Kidney (tissue), 14 donors: ENCODE data around the gene PKDREJ. TPM values are rescaled to one million over a fixed set of nuclear protein-coding genes. Genes with fewer than 3 reads are reported as not detected.

Experiments used
- DNase-seq, 5 donors: peaks; one replicate each; pipeline ENCODE4 v3.0.0-alpha.2; 2013 to 2020
- FAIRE-seq: peaks from 2 replicates; lab custom pipeline; 2012; peaks lifted over from hg19 to GRCh38; lab: Jason Lieb, UNC
- H3K27ac ChIP-seq, 2 donors: one replicate each; pipeline ENCODE4 v1.7.0; 2013; ENCODE audit warnings: low read depth in 2 of 2, low read length in 2 of 2, inconsistent platforms in 1 of 2
- H3K27me3 ChIP-seq: one replicate; pipeline ENCODE4 v1.7.1; 2013; ENCODE audit warnings: low read length, inconsistent platforms; ENCODE audit not compliant: control insufficient read depth, insufficient read depth
- H3K36me3 ChIP-seq, 3 donors: one replicate each; pipeline versions ENCODE4 v1.7.0 to v1.7.1; 2013; ENCODE audit warnings: low read length in 3 of 3, control low read depth in 1 of 3, inconsistent platforms in 1 of 3; ENCODE audit not compliant: insufficient read depth in 3 of 3, control insufficient read depth in 2 of 3
- H3K4me1 ChIP-seq, 3 donors: one replicate each; pipeline versions ENCODE4 v1.7.0 to v1.7.1; 2013; ENCODE audit warnings: low read length in 3 of 3, inconsistent platforms in 1 of 3, low read depth in 1 of 3; ENCODE audit not compliant: control insufficient read depth in 2 of 3, insufficient read depth in 2 of 3
- H3K4me3 ChIP-seq, 3 donors: one replicate each; pipeline versions ENCODE4 v1.7.0 to v1.8.1; 2013; ENCODE audit warnings: low read length in 3 of 3, control low read depth in 1 of 3, inconsistent platforms in 1 of 3
- H3K9ac ChIP-seq, 3 donors: one replicate each; pipeline versions ENCODE4 v1.7.0 to v1.7.1; 2013; ENCODE audit warnings: low read length in 3 of 3, control low read depth in 1 of 3, inconsistent platforms in 1 of 3
- H3K9me3 ChIP-seq, 3 donors: one replicate each; pipeline versions ENCODE4 v1.7.0 to v1.7.1; 2013; ENCODE audit warnings: low read length in 3 of 3, control low read depth in 1 of 3, inconsistent platforms in 1 of 3; ENCODE audit not compliant: control insufficient read depth in 2 of 3, insufficient read depth in 1 of 3
- CTCF ChIP-seq: IDR thresholded peaks from 3 replicates; pipeline ENCODE4 v1.5.1; 2012; ENCODE audit warnings: mild to moderate bottlenecking, moderate library complexity, borderline replicate concordance; ENCODE audit not compliant: insufficient read depth; ENCODE audit errors: extremely low read depth
- intact Hi-C: fragments of 100-400 bp; cut with DNase I; formaldehyde crosslinking; loops from one replicate; pipeline ENCODE4 v1.11.1; 2022
- polyA plus RNA-seq: library from polyadenylated mRNA; stranded (reverse); fragments of 350-450 nt; fragmentation: Illumina TruSeq; extraction: RNeasy Lipid Tissue Mini Kit (QIAGEN cat#74804); gene quantifications from one replicate; pipeline ENCODE4 v1.2.3, GENCODE V29; 2014; ENCODE audit warnings: low read depth, low replicate concordance; ENCODE audit not compliant: insufficient read depth
- total RNA-seq: library from RNA; stranded (reverse); fragmentation: NEBNext Ultra II Directional; extraction: Animal tissue kit (Norgen Biotek cat#: 25700); gene quantifications from one replicate; pipeline ENCODE4 v1.2.1, GENCODE V29; 2021
- donor health status: control.
- donor health status: control.
- donor health status: control.
- donor health status: control.
- donor health status: control.
- donor health status: DM: yes; HTN: yes; CAD: no.
- donor health status: Normal renal cell carcinoma (clear cell type).

Gene PKDREJ
- total and polyA plus RNA-seq, 2 donors from 2014 or later = 0.06 to 0.15 TPM

DNA sequence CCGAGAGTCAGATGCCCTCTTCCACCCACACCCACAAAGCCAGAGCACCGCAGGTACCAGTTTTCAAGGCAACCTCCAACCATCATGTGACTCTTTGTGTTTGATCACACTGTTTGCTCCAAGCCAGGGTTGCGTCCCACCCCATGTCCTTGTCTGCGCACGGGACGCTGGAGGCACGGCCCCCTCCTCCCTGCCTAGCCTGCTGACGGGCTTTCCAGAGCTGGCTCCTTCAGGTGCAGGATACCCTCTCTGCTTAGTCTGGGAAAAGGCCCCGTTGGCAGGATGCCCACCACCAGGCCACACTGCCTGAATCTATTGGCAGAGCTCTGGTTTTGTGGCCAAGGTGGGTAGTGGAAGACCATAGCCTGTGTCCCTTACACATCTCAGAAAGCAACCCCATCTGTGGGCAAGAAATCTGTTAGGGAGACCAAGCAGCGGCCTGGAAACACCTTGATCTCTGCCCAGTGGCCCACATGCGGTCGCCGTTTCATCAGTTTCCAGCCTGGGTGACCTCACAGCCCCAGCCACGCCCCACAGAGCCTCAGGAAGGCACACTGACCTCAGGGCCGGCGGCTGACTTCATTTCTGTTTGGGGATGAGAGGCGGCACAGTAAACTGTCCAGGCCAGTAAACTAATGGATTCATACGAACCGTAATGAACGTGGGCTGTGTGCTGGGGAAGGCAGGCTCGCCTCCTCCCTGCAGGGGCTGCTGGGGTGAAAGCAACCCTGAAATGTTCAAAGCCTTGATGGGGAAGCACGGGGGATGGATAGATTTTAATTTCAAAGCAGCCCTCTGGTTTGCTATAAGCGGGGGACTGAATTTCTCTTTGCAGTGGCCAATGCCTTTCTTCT lies 38.9 kb downstream of the PKDREJ start:
- no peak for TF ChIP-seq CTCF
- H3K27me3 ChIP-seq = no peaks in the 10 kb centered on the region
- H3K27ac ChIP-seq = no peak overlapping the region
- intact Hi-C loops = no loop called here
- H3K9ac ChIP-seq = no peak overlapping the region
- DNase-seq (no peak), FAIRE-seq (no peak)
- peaks cover 12 to 44% (median 25%) of the 10 kb centered on the region in 3 donors for H3K36me3 ChIP-seq
- no peak overlapping the region for H3K4me3 ChIP-seq
- no peaks in the 10 kb centered on the region for H3K4me1 ChIP-seq
- no peaks in the 10 kb centered on the region for H3K9me3 ChIP-seq

- TF ChIP-seq CTCF = no peak
- Histone ChIP-seq H3K9ac (no peak overlapping the region), H3K36me3 (peaks cover 12 to 63% (median 33%) of the 10 kb centered on the region in 3 donors), H3K4me3 (no peak overlapping the region), H3K4me1 (no peaks in the 10 kb centered on the region), H3K9me3 (no peaks in the 10 kb centered on the region), H3K27me3 (no peaks in the 10 kb centered on the region), H3K27ac (no peak overlapping the region)
- FAIRE-seq (no peak), DNase-seq (no peak)
- intact Hi-C loops = no loop called here
Measured at GRCh38 chr22:46220921-46221320, 42.2 kb downstream of the PKDREJ start.

GRCh38 chr22:46219636-46220035 lies 43.5 kb downstream of the PKDREJ start:
- intact Hi-C loops = no loop called here
- no peak for DNase-seq
- H3K36me3 ChIP-seq = peaks cover 5 to 54% (median 28%) of the 10 kb centered on the region in 3 donors

More at GRCh38 chr22:46219636-46220035, 43.5 kb downstream of the PKDREJ start:
- H3K27me3 ChIP-seq = no peaks in the 10 kb centered on the region
- no peaks in the 10 kb centered on the region for H3K9me3 ChIP-seq
- TF ChIP-seq CTCF = no peak
- no peak overlapping the region for H3K27ac ChIP-seq
- no peak overlapping the region for H3K4me3 ChIP-seq
- no peak for FAIRE-seq
- no peaks in the 10 kb centered on the region for H3K4me1 ChIP-seq
- H3K9ac ChIP-seq = no peak overlapping the region
